ENCODE data around the gene ACTN2. TPM values are rescaled to one million over a fixed set of nuclear protein-coding genes. Genes with fewer than 3 reads are reported as not detected.

Gene ACTN2
- total and polyA plus RNA-seq, 8 donors, result 0.37 to 17.4 (median 1.9) TPM; not detected in 1

- Histone ChIP-seq H3K27me3 (no peaks in the 10 kb centered on the region), H3K4me1 (peaks cover 18 to 70% (median 43%) of the 10 kb centered on the region in 4 donors), H3K27ac (peak overlapping the region in 2 of 5 donors; percentile 5 to 18), H3K9me3 (no peaks in the 10 kb centered on the region), H3K4me3 (no peak overlapping the region), H3K36me3 (peaks cover 0 to 20% (median 16%) of the 10 kb centered on the region in 4 donors)
- intact Hi-C loops (cut with DNase I; ENCODE audit: low total_unique reads), result no loop called here
- TF ChIP-seq POLR2AphosphoS5 (IDR thresholded peaks at IDR 0.05) (no peak), EP300 (IDR thresholded peaks at IDR 0.05) (no peak), POLR2A (IDR thresholded peaks at IDR 0.05) (no peak), CTCF (IDR thresholded peaks at IDR 0.05) (no peak)
- no peak for DNase-seq
These were observed 114.3 kb downstream of the ACTN2 start for GRCh38 chr1:236800623-236801022.

- intact Hi-C loops (cut with DNase I; ENCODE audit: low total_unique reads), result no loop called here
- Histone ChIP-seq H3K27ac (no peak overlapping the region), H3K4me1 (peaks cover 12 to 62% (median 34%) of the 10 kb centered on the region in 4 donors), H3K36me3 (peaks cover 0 to 33% (median 30%) of the 10 kb centered on the region in 4 donors), H3K9me3 (no peaks in the 10 kb centered on the region), H3K27me3 (no peaks in the 10 kb centered on the region), H3K4me3 (no peak overlapping the region)
- 63 to 93% (median 93%) methylated on average over 3 of the region's 3 CpGs for WGBS, 5 donors
- DNase-seq, result no peak
- TF ChIP-seq POLR2A (IDR thresholded peaks at IDR 0.05) (no peak), EP300 (IDR thresholded peaks at IDR 0.05) (no peak), CTCF (IDR thresholded peaks at IDR 0.05) (no peak), POLR2AphosphoS5 (IDR thresholded peaks at IDR 0.05) (no peak)
These were observed 116.0 kb downstream of the ACTN2 start for GRCh38 chr1:236802264-236802663.

GRCh38 chr1:236806634-236807033 lies 120.3 kb downstream of the ACTN2 start:
- 90 to 96% (median 95%) methylated on average over 2 of the region's 2 CpGs for WGBS, 5 donors
- no peak overlapping the region for H3K27ac ChIP-seq
- no peak for DNase-seq
- no peaks in the 10 kb centered on the region for H3K9me3 ChIP-seq
- H3K36me3 ChIP-seq, result peaks cover 9 to 71% (median 70%) of the 10 kb centered on the region in 4 donors
- H3K27me3 ChIP-seq, result no peaks in the 10 kb centered on the region
- intact Hi-C loops (cut with DNase I; ENCODE audit: low total_unique reads), result no loop called here
- peaks cover 5 to 45% (median 21%) of the 10 kb centered on the region in 4 donors for H3K4me1 ChIP-seq
- no peak for TF ChIP-seq POLR2AphosphoS5 (IDR thresholded peaks at IDR 0.05)
- TF ChIP-seq CTCF (IDR thresholded peaks at IDR 0.05), result no peak
- no peak for TF ChIP-seq EP300 (IDR thresholded peaks at IDR 0.05)
- no peak for TF ChIP-seq POLR2A (IDR thresholded peaks at IDR 0.05)
- H3K4me3 ChIP-seq, result no peak overlapping the region

GRCh38 chr1:236808005-236808404 lies 121.7 kb downstream of the ACTN2 start:
- Histone ChIP-seq H3K4me3 (no peak overlapping the region), H3K36me3 (peaks cover 17 to 84% (median 83%) of the 10 kb centered on the region in 4 donors), H3K27ac (peak overlapping the region in 1 of 5 donors; percentile 12), H3K9me3 (no peaks in the 10 kb centered on the region), H3K27me3 (no peaks in the 10 kb centered on the region), H3K4me1 (peaks cover 4 to 31% (median 16%) of the 10 kb centered on the region in 4 donors)
- DNase-seq, result no peak
- WGBS, 5 donors, result 55 to 84% (median 66%) methylated on average over 2 of the region's 2 CpGs
- intact Hi-C loops (cut with DNase I; ENCODE audit: low total_unique reads), result no loop called here
- TF ChIP-seq POLR2A (IDR thresholded peaks at IDR 0.05), result no peak
- no peak for TF ChIP-seq CTCF (IDR thresholded peaks at IDR 0.05)
- TF ChIP-seq EP300 (IDR thresholded peaks at IDR 0.05), result no peak
- TF ChIP-seq POLR2AphosphoS5 (IDR thresholded peaks at IDR 0.05), result no peak
